Measurements from ENCODE around the gene ONECUT3. TPM values are rescaled to one million over a fixed set of nuclear protein-coding genes. Genes with fewer than 3 reads are reported as not detected.

ONECUT3 gene
- total and polyA plus RNA-seq, 2 donors (not counting 3 experiments of a cell fraction or from before 2014, with no cell fraction given) = not detected

GRCh38 chr19:1828279-1829238 lies 75.3 kb downstream of the ONECUT3 start:
- Histone ChIP-seq H3K4me3 (replicated peaks in 1 of 3; ENCODE audit: insufficient read depth in 1 of 3, low read depth in 1 of 3, low read length in 3 of 3) (no peak overlapping the region), H3K79me2 (ENCODE audit: control insufficient read depth, insufficient read depth, low read length) (peaks cover 20% of the 10 kb centered on the region), H3K27me3 (ENCODE audit: control insufficient read depth in 2 of 2, insufficient read depth in 2 of 2, low read length in 2 of 2) (no peaks in the 10 kb centered on the region), H3K9me1 (replicated peaks; ENCODE audit: control insufficient read depth, extremely low read depth, insufficient read depth, low read length) (no peaks in the 10 kb centered on the region), H3K9ac (replicated peaks; ENCODE audit: extremely low read depth, insufficient read depth, low read length) (no peak overlapping the region), H3K27ac (ENCODE audit: insufficient read depth, low read depth, low read length) (no peak overlapping the region), H2AFZ (ENCODE audit: low read depth, low read length) (no peak overlapping the region), H3K9me3 (replicated peaks; ENCODE audit: control insufficient read depth, insufficient read depth, low read length) (no peaks in the 10 kb centered on the region), H3K4me2 (ENCODE audit: insufficient read depth, low read length) (no peak overlapping the region), H3K4me1 (ENCODE audit: control insufficient read depth, extremely low read depth, insufficient read depth, low read length) (no peaks in the 10 kb centered on the region), H4K20me1 (replicated peaks; ENCODE audit: control insufficient read depth, extremely low read depth, insufficient read depth, low read length) (no peaks in the 10 kb centered on the region), H3K36me3 (ENCODE audit: control insufficient read depth in 2 of 2, extremely low read depth in 1 of 2, insufficient read depth in 2 of 2, low read length in 2 of 2) (peaks cover 0 to 10% of the 10 kb centered on the region in 2 experiments)
- no peak for DNase-seq (ENCODE audit: low read depth, low spot score)
- no TSS peak for BruUV-seq (replicated peaks)
- FAIRE-seq = no peak
- dilution Hi-C loops (cut with MboI; ENCODE audit: extremely low pct_ligation_motif_present, low sequenced_read_pairs) (no loop called here), intact Hi-C loops (cut with micrococcal nuclease) (loop anchor here (5.0 kb wide), 1 partner anchor 41 kb away; no protein-coding TSS in a partner anchor)
- CTCF ChIA-PET = interaction anchor here (1.8 to 4.6 kb wide), 2 partner anchors 12 to 283 kb away, joined by 4 to 83 read pairs; no protein-coding TSS in a partner anchor
- POLR2A ChIA-PET = no interaction called here
- TF ChIP-seq POLR2AphosphoS5 (IDR thresholded peaks at IDR 0.05; ENCODE audit: insufficient read depth, low read depth, low read length) (no peak), MYC (IDR thresholded peaks at IDR 0.05; ENCODE audit: low read depth, low read length) (no peak), FOS (IDR thresholded peaks at IDR 0.05; ENCODE audit: borderline replicate concordance, insufficient read depth, low read length) (no peak), GATA2 (IDR thresholded peaks at IDR 0.05; ENCODE audit: insufficient read depth, insufficient read length, low read depth, low read length) (no peak)
- TF ChIP-seq, protein P1, sequence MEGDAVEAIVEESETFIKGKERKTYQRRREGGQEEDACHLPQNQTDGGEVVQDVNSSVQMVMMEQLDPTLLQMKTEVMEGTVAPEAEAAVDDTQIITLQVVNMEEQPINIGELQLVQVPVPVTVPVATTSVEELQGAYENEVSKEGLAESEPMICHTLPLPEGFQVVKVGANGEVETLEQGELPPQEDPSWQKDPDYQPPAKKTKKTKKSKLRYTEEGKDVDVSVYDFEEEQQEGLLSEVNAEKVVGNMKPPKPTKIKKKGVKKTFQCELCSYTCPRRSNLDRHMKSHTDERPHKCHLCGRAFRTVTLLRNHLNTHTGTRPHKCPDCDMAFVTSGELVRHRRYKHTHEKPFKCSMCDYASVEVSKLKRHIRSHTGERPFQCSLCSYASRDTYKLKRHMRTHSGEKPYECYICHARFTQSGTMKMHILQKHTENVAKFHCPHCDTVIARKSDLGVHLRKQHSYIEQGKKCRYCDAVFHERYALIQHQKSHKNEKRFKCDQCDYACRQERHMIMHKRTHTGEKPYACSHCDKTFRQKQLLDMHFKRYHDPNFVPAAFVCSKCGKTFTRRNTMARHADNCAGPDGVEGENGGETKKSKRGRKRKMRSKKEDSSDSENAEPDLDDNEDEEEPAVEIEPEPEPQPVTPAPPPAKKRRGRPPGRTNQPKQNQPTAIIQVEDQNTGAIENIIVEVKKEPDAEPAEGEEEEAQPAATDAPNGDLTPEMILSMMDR (IDR thresholded peaks at IDR 0.05; ENCODE audit: extremely low read depth in 1 of 2, insufficient read depth in 1 of 2, low read depth in 1 of 2, low read length in 2 of 2) = no peak
- TF ChIP-seq, protein P2, sequence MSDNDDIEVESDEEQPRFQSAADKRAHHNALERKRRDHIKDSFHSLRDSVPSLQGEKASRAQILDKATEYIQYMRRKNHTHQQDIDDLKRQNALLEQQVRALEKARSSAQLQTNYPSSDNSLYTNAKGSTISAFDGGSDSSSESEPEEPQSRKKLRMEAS (IDR thresholded peaks at IDR 0.05; ENCODE audit: insufficient read depth, insufficient read length) = no peak
